GM18519 (cell line): Measurements from ENCODE around the gene EEF1A2.

ENCODE experiments used
- ATAC-seq: cut with Tn5 transposase; IDR thresholded peaks from one replicate; pipeline ENCODE4 v1.9.1; 2021; ENCODE audit warnings: mild to moderate bottlenecking, moderate library complexity; ENCODE audit not compliant: unreplicated experiment, low FRiP score

EEF1A2 gene

GRCh38 chr20:63537525-63538203 lies 38.8 kb upstream of the EEF1A2 start:
- peak; percentile 63 for ATAC-seq

- no peak for ATAC-seq
Observed at GRCh38 chr20:63536997-63537524, 38.2 kb upstream of the EEF1A2 start, which contains the start of gene PTK6. Gene PTK6 (minus strand): TSS chr20:63537376. CDS start chr20:63537314, 62 bp downstream.

- ATAC-seq = no peak
Observed at GRCh38 chr20:63536241-63536977, 37.5 kb upstream of the EEF1A2 start.

- ATAC-seq = no peak
Observed at GRCh38 chr20:63534831-63535651, 36.2 kb upstream of the EEF1A2 start.

GRCh38 chr20:63534427-63534830 lies 35.5 kb upstream of the EEF1A2 start:
- no peak for ATAC-seq

GRCh38 chr20:63533871-63534393 lies 35.0 kb upstream of the EEF1A2 start:
- no peak for ATAC-seq

GRCh38 chr20:63533388-63533787 lies 34.5 kb upstream of the EEF1A2 start:
- no peak for ATAC-seq

- no peak for ATAC-seq
Observed at GRCh38 chr20:63532449-63532971, 33.6 kb upstream of the EEF1A2 start.

GRCh38 chr20:63531686-63532448 lies 33.0 kb upstream of the EEF1A2 start:
- ATAC-seq = no peak

- ATAC-seq = no peak
Observed at GRCh38 chr20:63530788-63531160, 31.9 kb upstream of the EEF1A2 start.

GRCh38 chr20:63529861-63530787 lies 31.2 kb upstream of the EEF1A2 start:
- no peak for ATAC-seq

- no peak for ATAC-seq
Observed at GRCh38 chr20:63529180-63529860, 30.4 kb upstream of the EEF1A2 start.

GRCh38 chr20:63527184-63527583 lies 28.3 kb upstream of the EEF1A2 start:
- no peak for ATAC-seq

- no peak for ATAC-seq
Observed at GRCh38 chr20:63525971-63526370, 27.1 kb upstream of the EEF1A2 start.

GRCh38 chr20:63525185-63525584 lies 26.3 kb upstream of the EEF1A2 start:
- ATAC-seq = no peak

GRCh38 chr20:63522981-63523611 lies 24.2 kb upstream of the EEF1A2 start:
- ATAC-seq = no peak

GRCh38 chr20:63522091-63522868 lies 23.4 kb upstream of the EEF1A2 start:
- ATAC-seq = no peak
